Renal cortex interstitium (tissue), 15 donors: ENCODE measurements around the gene FAM228B. TPM values are rescaled to one million over a fixed set of nuclear protein-coding genes. Genes with fewer than 3 reads are reported as not detected.
A peak's percentile ranks its signal among the peaks of the same experiment; 100 is the strongest.

ENCODE experiments used
- DNase-seq, 11 donors: peaks; one replicate each; pipeline ENCODE4 v3.0.0-alpha.2; 2013; ENCODE audit warnings: low read depth in 9 of 11, low spot score in 4 of 11; ENCODE audit errors: extremely low read depth in 1 of 11
- long read RNA-seq, 16 experiments: transcript quantifications; one replicate each; lab custom pipeline, GENCODE V29; 2026
- polyA plus RNA-seq, 3 donors: library from polyadenylated mRNA; unstranded; fragments of 120-200 nt; gene quantifications; one replicate each; pipeline ENCODE4 v1.2.1, GENCODE V29; 2013; ENCODE audit not compliant: insufficient read length in 3 of 3

Gene FAM228B
- polyA plus RNA-seq: 10 to 100 TPM; 23.1 to 30.8 (median 29.1) TPM
- long read RNA-seq, donor 1, partial matches to known transcripts: 0 of 1 reads
- long read RNA-seq, donor 1, other reads (novel, unspliced or antisense): 0 of 1 reads
- long read RNA-seq, donor 2: 0 reads
- long read RNA-seq, donor 3: 0 reads
- long read RNA-seq, donor 4: 0 reads
- long read RNA-seq, donor 5: 0 reads
- long read RNA-seq, donor 6, partial matches to known transcripts: 0 of 1 reads
- long read RNA-seq, donor 6, other reads (novel, unspliced or antisense): 0 of 1 reads
- long read RNA-seq, donor 7, partial matches to known transcripts: 0 of 2 reads
- long read RNA-seq, donor 7, other reads (novel, unspliced or antisense): 0 of 2 reads
- long read RNA-seq, donor 8, partial matches to known transcripts: 10 of 10 reads
- long read RNA-seq, donor 8, other reads (novel, unspliced or antisense): 0 of 10 reads
- long read RNA-seq, donor 9, partial matches to known transcripts: 5 of 5 reads
- long read RNA-seq, donor 9, other reads (novel, unspliced or antisense): 0 of 5 reads
- long read RNA-seq, donor 10: 0 reads
- long read RNA-seq, donor 11, partial matches to known transcripts: 5 of 32 reads
- long read RNA-seq, donor 11, other reads (novel, unspliced or antisense): 26 of 32 reads
- long read RNA-seq, donor 12, partial matches to known transcripts: 16 of 31 reads
- long read RNA-seq, donor 12, other reads (novel, unspliced or antisense): 15 of 31 reads
- long read RNA-seq, donor 13, partial matches to known transcripts: 10 of 10 reads
- long read RNA-seq, donor 13, other reads (novel, unspliced or antisense): 0 of 10 reads
- long read RNA-seq, donor 14: 0 reads
- long read RNA-seq, donor 15: 0 reads
- long read RNA-seq, donor 16: 0 reads

DNA sequence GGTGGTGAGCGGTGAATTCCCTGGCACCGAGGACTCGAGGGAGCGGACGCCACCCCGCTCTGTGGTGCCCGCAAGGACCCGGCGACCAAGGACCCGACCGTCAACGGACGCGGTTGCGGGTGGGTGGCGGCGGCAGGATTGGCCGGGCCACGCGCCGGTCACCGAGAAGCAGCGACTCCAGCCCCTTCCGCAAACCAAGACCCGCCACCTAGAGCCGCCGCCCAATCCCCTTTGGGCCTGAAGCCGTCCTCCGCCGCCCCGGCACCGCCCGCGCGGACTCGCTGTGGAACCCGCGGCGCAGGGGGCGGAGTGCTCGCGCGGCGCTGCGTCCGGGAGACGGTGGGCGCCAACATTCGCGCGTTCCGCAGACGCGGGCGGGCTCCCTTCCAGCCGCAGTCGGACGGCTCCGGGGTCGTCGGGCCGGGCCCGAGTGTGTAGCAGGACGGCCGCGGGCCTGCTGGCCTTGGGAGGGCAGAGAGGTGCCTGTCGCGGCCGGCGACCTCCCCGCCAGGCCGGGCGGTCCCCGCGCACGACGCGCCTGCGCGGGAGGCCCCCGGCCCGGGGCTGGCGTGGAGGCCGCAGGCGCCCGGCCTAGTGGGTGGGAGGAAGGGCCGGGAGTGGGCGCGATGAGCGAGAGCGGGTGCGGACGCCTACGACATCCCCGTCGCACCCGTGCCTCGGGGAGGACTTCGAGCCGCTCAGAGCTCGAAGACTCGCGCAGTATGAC is at the start of gene FAM228B, which contains the start of gene PFN4:
TSS of gene FAM228B (plus strand) at position 275 of the 727 bp plus-strand sequence. CDS start 893 bp downstream, outside the sequence.
TSS of gene PFN4 (minus strand) at position 140 of the 727 bp plus-strand sequence. CDS start 799 bp downstream, outside the sequence.
- peak; percentile 54 to 85 (median 81) for DNase-seq

DNA sequence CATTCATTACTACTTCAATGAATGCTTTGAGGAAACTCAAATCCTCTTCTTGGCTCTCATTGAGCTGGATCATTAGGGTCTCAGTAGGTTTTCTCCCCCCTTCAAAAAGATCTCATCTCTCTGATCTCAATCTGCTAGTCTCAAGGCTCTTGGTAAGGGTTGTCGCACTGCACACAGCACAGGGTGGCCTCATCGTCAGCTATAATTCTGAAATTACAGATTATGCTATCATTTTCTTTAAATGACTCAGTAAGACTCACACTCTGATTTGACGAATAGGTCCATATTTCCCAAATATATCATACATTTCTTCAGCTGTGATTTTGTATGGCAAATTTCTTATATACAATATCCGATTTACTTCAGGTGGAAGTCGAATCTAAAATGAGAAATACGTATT is 49.5 kb upstream of the FAM228B start:
- no peak for DNase-seq

- DNase-seq: no peak
Measured at GRCh38 chr2:24075259-24075658, 48.0 kb upstream of the FAM228B start.

DNA sequence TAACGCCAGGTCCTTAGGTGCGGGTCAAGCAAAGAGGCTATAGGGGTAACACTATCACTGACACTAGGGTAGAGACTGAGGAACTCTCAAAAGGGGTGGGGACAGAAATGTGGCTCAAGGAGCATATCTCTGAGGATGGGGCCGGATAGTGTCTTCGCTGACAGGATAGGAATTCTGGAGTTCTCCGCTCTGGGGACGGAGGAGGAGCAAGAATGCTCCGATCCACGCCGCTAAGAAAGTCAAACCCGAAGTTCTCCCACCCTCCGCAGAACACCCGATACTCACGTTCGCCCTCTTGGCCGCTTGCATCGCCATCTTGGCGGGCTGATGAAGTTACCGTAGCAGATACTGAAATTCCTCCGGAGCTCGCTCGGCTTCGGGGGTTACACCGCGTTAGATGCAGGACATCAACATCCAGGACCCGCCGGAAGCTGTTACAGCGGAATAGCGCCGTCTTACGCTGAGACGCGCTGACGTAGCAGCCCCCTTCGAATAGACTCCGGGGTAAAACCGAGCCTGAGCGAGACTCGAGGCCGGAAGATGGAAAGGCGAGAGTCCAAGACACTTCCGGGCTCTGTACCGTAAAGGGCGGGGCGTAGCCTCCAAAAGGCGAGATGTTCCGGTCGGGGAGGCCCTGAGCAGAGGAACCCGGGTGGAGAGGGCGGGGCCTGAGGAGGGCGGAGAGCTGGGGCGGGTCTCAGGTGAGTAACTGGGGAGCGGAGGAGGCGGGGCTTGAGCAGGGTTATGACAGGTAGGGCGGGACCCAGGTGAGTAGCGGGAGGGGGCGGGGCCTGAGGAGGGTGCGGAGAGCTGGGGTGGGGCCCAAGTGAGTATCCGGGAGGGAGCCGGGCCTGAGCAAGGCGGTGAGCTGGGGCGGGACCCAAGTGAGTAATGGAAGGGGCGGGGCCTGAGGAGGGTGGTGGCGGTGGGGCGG is 47.1 kb upstream of the FAM228B start, which contains the start of gene SF3B6:
TSS of gene SF3B6 (minus strand) at position 412 of the 934 bp plus-strand sequence. CDS start at position 315, 97 bp downstream.
- peak; percentile 95 to 99 (median 98) for DNase-seq

DNA sequence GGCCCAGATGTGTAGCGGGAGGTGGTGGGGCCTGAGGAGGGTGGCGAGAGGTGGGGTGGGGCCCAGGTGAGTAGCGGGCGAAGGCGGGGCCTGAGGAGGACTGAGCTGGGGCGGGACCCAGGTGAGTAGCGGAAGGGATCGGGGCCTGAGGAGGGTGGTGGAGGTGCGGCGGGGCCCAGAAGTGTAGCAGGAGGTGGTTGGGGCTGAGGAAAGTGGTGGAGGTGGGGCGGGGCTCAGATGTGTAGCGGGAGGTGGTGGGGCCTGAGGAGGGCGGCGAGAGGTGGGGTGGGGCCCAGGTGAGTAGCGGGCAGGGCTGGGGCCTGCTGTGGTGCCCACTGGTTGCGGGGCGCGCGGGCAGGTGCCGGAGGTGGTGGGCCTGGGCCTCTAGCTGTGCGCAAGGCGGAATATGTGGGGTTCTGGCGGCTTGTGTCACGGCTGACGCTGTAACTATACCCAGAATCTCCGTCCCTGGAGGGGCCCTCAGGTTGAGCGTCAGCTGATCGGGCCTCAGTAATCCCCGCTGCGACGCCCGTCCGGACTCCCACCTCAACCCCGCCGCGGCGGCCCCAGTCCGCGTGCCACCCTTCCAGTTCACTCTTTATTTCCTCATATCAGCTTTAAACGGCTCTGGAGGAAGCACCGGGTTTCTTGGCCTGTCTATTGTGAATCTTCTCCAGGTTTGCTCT is 46.3 kb upstream of the FAM228B start:
- DNase-seq: peak in 4 of 11 donors; percentile 11 to 28 (median 12)

DNA sequence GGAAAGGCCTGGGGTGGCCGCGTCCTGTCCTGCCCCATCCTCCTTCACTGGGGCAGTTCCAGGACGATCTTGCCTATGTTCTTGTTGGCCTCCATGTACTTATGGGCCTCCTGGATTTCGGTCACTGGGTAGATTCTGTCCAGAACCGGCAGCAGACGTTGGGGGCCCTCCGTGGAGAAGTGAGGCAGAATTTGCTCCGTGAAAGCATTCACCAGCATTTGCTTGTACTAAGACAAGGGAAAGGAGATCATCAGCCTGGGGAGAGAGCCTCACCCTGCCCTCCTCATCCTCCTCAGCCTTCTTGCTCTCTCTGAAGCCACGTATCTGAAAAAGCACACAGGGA is 45.8 kb upstream of the FAM228B start:
- no peak for DNase-seq

DNA sequence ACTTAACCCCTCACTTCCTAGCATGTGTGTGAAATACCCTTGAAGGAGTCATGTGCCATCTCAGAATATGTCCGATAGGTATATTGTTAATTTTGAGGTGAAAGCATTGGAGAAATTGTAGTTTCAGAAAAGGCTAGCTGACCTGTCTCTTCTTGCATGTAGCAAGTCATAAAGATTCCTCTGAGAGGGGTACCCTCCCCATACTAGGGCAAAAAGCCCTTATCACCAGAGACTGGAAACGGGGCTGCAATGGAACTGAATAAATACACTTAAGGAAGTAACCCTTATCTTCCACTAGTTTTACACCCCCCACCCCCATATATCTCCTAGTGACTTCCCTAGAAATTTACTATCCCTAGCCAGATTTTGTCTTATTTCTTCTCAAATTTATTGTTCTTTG is 45.4 kb upstream of the FAM228B start:
- no peak for DNase-seq

DNA sequence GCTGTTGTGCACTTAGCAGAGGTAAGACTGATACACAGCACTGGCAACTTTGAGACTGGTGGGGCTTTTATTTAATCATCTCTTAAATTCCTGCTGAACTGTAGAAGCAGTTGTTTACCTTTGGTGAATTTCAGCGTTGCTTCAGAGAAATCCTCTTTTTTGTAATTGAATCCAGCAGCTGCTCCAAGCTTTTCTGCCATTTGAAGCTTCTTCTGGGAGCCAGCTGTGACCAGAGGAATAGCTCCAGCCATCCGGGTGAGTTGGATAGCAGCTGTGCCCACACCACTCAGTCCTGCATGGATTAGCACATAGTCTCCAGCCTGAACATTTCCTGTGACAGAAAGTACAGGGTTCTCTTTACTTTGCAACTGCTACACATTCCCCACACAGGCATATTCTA is 42.6 kb upstream of the FAM228B start:
- DNase-seq: no peak

DNA sequence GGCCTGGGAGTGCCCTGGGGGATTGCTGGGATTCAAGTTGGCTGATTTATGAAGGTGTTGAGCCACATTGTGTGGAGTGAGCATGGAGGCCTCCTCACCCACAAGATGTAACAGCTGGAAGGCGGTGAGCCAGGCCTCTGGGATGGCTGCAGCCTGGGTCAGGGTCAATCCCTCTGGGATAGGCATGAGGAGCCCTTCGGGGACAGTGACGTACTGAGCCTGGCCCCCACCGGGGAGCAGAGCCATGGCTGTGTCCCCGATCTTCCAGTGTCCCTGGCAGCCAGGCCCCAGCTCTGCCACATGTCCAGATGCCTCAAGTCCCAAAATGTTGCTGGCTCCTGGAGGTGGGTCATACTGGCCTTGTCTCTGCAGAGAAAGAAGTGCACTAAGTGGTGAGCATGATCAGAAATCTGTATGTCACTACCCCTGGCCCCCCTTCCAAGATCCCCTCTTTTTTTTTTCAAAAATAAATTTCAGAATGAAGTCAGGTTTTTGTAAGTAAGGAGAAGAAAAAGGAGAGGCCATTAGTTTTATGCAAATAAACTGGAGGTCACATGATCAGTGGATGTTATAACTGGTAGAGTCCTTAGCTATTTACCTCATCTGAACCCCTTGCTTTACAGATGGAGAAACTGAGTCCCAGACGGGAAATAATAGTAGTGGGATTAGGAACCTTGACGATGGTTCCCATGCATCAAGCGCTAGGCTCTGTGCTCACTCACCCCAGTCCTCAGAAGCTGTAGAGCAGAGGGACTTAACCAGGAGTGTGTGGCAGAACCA is 40.3 kb upstream of the FAM228B start:
- no peak for DNase-seq

GRCh38 chr2:24083567-24084385 is 39.5 kb upstream of the FAM228B start:
- DNase-seq: peak in 10 of 11 donors; percentile 48 to 77 (median 67)

DNA sequence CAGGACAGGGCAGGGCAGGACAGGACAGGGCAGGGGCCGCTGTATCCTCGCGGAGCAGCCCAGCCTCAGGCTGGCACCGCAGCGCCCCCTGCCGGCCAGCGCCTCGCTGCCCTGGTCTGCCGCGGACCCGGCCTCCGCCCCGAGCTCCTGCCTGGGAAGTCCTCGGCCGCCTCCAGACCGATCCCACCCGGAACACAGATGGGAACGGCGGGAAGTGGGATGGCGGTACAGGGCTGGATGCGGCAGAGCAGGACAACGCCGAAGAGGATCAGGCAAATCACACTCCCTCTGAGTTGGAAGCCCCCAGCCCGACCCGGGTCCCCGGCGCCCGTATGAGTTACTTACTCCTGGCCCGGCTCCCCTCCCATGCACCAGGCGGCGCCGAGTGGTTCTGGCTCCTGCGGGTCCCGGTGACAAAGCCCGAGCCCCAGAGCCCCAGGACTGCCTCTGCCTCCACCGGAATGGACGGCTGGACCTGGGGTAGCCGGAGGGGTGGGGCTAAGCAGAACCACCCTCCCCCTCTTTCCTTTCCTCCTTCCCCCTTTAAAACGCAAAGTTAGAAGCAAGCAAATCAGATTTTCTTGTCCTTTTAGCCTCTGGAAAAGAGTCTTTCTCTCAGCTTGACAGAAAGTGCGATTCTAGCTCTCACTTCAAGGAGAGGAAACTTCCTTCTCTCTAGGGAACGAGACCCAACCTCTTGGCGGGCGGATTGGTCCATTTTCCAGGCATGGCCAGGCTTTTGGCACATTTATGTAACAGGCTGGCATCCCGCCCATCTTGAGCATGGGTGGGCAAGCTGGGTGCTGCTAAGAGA is 38.7 kb upstream of the FAM228B start, which contains the start of gene TP53I3:
TSS of gene TP53I3 (minus strand) at position 449 of the 814 bp plus-strand sequence. CDS start 508 bp downstream, outside the sequence.
- peak; percentile 69 to 92 (median 87) for DNase-seq

DNA sequence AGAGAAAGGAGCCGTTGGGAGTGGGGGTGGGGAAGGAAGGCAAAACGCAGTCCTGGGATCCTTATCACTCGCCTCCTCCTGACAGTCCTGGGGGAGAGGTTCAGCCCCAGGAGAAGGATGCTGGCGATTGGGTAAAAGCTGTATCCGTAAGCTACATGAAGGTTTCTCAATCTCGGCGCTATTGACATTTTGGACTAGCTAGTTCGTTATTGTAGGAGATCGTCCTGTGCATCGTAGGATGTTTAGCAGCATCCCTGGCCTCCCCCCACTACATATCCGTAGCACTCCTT is 38.1 kb upstream of the FAM228B start:
- no peak for DNase-seq

DNA sequence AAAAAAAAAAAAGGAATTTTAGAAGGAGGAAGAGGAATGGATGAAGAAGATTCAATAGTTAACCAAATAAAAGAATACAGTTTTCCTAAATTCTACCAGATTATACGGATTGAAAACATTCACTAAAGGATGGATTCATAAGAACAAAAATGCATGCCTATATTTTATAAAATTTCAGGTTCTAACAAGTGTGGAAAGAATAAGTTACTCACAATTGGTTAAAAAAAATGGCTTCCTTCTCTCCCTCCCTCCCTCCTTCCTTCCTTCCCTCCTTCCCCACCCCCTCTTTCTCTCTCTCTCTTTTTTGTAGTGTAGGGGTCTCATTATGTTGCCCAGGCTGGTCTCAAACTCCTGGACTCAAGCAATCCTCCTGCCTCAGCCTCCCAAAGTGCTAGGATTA is 37.0 kb upstream of the FAM228B start:
- DNase-seq: no peak

DNA sequence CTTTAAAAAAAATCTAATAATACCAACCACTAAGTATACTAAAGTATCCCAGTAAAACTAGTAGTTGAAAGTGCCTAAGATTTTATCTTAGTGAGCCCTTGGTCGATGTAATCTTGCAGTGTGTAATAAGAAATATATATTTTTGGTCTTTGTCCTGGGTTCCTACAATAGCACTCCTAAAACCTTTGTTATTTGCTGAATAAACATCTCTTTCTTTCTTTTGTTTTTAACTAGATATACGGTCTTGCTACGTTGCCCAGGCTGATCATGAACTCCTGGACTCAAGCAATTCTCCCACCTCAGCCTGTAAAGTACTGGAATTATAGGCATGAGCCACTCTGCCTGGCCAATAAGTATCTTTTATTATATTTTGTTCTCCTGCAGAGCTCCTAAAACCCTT is 36.2 kb upstream of the FAM228B start:
- no peak for DNase-seq

DNA sequence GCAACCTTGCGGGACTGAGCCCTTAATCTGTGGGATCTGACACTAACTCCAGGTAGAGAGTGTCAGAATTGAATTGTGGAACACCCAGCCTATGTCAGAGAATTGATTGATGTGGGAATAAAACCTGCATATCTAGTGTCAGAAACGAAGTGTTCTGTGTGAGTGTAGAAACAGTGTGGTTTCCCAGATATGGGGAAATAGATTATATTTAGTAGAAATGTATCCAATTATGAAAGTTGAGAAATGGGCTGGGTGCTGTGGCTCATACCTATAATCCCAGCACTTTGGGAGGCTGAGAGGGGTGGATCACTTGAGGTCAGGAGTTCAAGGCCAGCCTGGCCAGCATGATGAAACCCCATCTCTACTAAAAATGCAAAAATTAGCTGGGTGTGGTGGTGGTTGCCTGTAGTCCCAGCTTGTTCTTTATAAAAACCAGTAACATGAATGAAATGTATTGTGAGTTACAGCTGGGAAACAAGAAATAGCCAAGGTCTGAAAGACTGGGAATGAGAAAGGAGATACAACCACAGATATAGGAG is 34.4 kb upstream of the FAM228B start:
- no peak for DNase-seq
